Measurements from ENCODE around the gene PTK6.
"Not testable (repeated sequence)": the region's sequence is repeated elsewhere in the genome, so short reads cannot be mapped to it uniquely, and the experiment has no call there.

The PTK6 gene

GRCh38 chr20:63484651-63485403 lies 52.3 kb downstream of the PTK6 start:
- Mint-ChIP-seq H3K27me3 (ENCODE audit: low read depth) (peaks cover 47% of the 10 kb centered on the region), H3K27ac (no peak overlapping the region), H3K36me3 (ENCODE audit: low read depth) (no peaks in the 10 kb centered on the region), H3K9me3 (peaks cover 4% of the 10 kb centered on the region), H3K4me1 (peaks cover 5% of the 10 kb centered on the region), H3K4me3 (no peak overlapping the region)
- no peak for TF ChIP-seq CTCF (IDR thresholded peaks at IDR 0.05; ENCODE audit: unreplicated experiment in 3 of 3)

GRCh38 chr20:63484236-63484635 lies 52.9 kb downstream of the PTK6 start:
- peaks cover 4% of the 10 kb centered on the region for H3K9me3 Mint-ChIP-seq
- peaks cover 46% of the 10 kb centered on the region for H3K27me3 Mint-ChIP-seq (ENCODE audit: low read depth)
- no peak overlapping the region for H3K4me3 Mint-ChIP-seq
- no peak overlapping the region for H3K27ac Mint-ChIP-seq
- no peak for TF ChIP-seq CTCF (IDR thresholded peaks at IDR 0.05; ENCODE audit: unreplicated experiment in 3 of 3)
- H3K36me3 Mint-ChIP-seq (ENCODE audit: low read depth): no peaks in the 10 kb centered on the region
- peaks cover 5% of the 10 kb centered on the region for H3K4me1 Mint-ChIP-seq

DNA sequence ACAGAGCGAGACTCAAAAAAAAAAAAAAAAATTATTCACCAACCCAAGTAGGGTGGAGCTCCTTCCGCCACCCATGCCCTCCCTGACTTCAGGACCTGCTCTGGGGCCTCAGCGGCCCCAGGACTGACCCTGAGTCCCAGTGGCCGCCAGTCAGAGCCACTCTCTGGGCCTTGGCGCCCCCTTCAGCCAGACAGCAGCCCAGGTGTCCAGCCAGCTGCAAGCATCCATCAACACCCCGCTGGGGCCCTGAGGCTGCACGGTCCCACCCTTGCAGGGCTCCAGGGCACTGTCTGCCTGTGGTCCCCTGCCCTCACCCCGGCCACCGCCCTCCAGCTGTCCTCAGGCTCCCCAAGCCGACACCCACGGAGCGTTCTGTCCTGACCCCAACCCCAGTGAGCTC lies 53.3 kb downstream of the PTK6 start:
- no peak overlapping the region for H3K4me3 Mint-ChIP-seq
- no peak overlapping the region for H3K27ac Mint-ChIP-seq
- no peaks in the 10 kb centered on the region for H3K36me3 Mint-ChIP-seq (ENCODE audit: low read depth)
- peaks cover 4% of the 10 kb centered on the region for H3K9me3 Mint-ChIP-seq
- TF ChIP-seq CTCF (IDR thresholded peaks at IDR 0.05; ENCODE audit: unreplicated experiment in 3 of 3): no peak
- peaks cover 5% of the 10 kb centered on the region for H3K4me1 Mint-ChIP-seq
- H3K27me3 Mint-ChIP-seq (ENCODE audit: low read depth): peaks cover 44% of the 10 kb centered on the region

GRCh38 chr20:63482021-63482587 lies 55.1 kb downstream of the PTK6 start:
- TF ChIP-seq CTCF (IDR thresholded peaks at IDR 0.05; ENCODE audit: unreplicated experiment in 3 of 3): no peak
- Mint-ChIP-seq H3K27ac (no peak overlapping the region), H3K4me3 (no peak overlapping the region), H3K9me3 (peaks cover 4% of the 10 kb centered on the region), H3K27me3 (ENCODE audit: low read depth) (peaks cover 54% of the 10 kb centered on the region), H3K4me1 (peaks cover 5% of the 10 kb centered on the region), H3K36me3 (ENCODE audit: low read depth) (no peaks in the 10 kb centered on the region)

GRCh38 chr20:63481503-63481902 lies 55.7 kb downstream of the PTK6 start:
- no peak overlapping the region for H3K27ac Mint-ChIP-seq
- H3K36me3 Mint-ChIP-seq (ENCODE audit: low read depth): no peaks in the 10 kb centered on the region
- TF ChIP-seq CTCF (IDR thresholded peaks at IDR 0.05; ENCODE audit: unreplicated experiment in 3 of 3): no peak
- peaks cover 4% of the 10 kb centered on the region for H3K9me3 Mint-ChIP-seq
- H3K4me3 Mint-ChIP-seq: no peak overlapping the region
- peaks cover 5% of the 10 kb centered on the region for H3K4me1 Mint-ChIP-seq
- H3K27me3 Mint-ChIP-seq (ENCODE audit: low read depth): peaks cover 59% of the 10 kb centered on the region

GRCh38 chr20:63479695-63480419 lies 57.3 kb downstream of the PTK6 start:
- H3K27ac Mint-ChIP-seq; H3K4me3 Mint-ChIP-seq; H3K36me3 Mint-ChIP-seq (ENCODE audit: low read depth); H3K9me3 Mint-ChIP-seq; H3K4me1 Mint-ChIP-seq: not testable (repeated sequence)
- peaks cover 61% of the 10 kb centered on the region for H3K27me3 Mint-ChIP-seq (ENCODE audit: low read depth)

All from nephron (organoid).